Lower leg skin (tissue), 4 donors: Measurements from ENCODE around the gene CACNA1I. TPM values are rescaled to one million over a fixed set of nuclear protein-coding genes. Genes with fewer than 3 reads are reported as not detected.

Source experiments
- DNase-seq, 2 donors: peaks; one replicate each; pipeline ENCODE4 v3.0.0-alpha.2; 2019; ENCODE audit warnings: low spot score in 2 of 2
- H3K4me3 ChIP-seq: fragments of 200-600 bp; sonication (generic); 2 replicates; pipeline ENCODE4 v1.5.1; 2017; ENCODE audit warnings: mild to moderate bottlenecking, low read depth; ENCODE audit not compliant: poor library complexity, severe bottlenecking
- POLR2A ChIP-seq, 2 donors: fragments of 450-650 bp; IDR thresholded peaks; one replicate each; pipeline ENCODE4 v1.6.1; 2016 to 2017; ENCODE audit warnings: antibody characterized with exemption in 2 of 2, mild to moderate bottlenecking in 1 of 2, moderate library complexity in 1 of 2
- WGBS, 2 donors: methylation state at CpG; one replicate each; pipeline ENCODE4 v1.1.5; 2018; 5-methylcytosine and 5-hydroxymethylcytosine counted together
- intact Hi-C: fragments of 100-400 bp; cut with DNase I; formaldehyde crosslinking; loops from one replicate; pipeline ENCODE4 v1.15.0; 2023; ENCODE audit warnings: low total_unique reads
- total RNA-seq, 4 donors: library from RNA; depleted of rRNA; stranded (reverse); fragments of >200 nt; gene quantifications; one replicate each; pipeline ENCODE4 v1.1.0, GENCODE V29; 2016
- TF ChIP-seq, protein P1 (sequence below), 3 donors: fragments of 450-650 bp; IDR thresholded peaks; one replicate each; pipeline ENCODE4 v1.5.1; 2016; ENCODE audit warnings: antibody characterized with exemption in 3 of 3, mild to moderate bottlenecking in 3 of 3, moderate library complexity in 2 of 3

The CACNA1I gene
- total RNA-seq, 4 donors from 2014 or later, result 0.13 to 0.27 (median 0.21) TPM

DNA sequence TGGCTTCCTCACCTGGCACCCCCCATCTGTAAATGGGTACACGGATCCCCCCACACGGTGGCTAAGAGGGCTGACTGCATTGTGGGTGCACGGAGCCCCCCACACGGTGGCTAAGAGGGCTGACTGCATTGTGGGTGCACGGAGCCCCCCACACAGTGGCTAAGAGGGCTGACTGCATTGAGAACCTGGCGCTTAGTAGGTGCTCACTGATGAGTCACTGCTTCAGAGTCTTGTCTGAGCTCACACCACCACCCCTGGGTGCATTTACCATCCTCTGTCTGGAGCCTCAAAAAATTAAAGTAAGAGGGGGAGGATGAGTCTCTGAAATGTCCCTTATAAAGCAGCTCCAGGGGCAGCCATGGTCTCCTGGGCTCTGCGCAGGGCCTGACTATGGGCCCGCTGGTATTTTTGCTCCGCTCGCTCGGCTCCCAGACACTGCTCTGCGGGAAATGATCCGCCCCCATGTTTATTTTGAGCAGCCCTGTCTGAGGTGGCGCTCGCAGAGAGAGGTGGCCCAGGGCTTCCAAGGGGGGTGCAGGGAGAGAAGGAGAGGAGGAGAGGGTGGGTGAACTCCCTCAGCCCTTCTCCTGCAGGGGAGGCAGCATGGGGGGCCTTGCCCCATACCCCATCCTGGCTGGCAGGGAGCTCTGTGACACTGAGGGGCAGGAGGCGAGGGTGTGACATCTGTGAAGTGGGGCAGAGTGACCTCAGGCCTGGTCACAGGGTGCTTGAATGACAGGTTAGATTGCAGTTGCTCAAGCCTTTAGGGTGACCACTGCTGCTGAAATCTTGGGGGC lies 82.6 kb downstream of the CACNA1I start:
- DNase-seq, result no peak
- no peak overlapping the region for H3K4me3 ChIP-seq
- intact Hi-C loops, result no loop called here
- TF ChIP-seq POLR2A (IDR thresholded peaks at IDR 0.05), result no peak
- TF ChIP-seq, protein P1, sequence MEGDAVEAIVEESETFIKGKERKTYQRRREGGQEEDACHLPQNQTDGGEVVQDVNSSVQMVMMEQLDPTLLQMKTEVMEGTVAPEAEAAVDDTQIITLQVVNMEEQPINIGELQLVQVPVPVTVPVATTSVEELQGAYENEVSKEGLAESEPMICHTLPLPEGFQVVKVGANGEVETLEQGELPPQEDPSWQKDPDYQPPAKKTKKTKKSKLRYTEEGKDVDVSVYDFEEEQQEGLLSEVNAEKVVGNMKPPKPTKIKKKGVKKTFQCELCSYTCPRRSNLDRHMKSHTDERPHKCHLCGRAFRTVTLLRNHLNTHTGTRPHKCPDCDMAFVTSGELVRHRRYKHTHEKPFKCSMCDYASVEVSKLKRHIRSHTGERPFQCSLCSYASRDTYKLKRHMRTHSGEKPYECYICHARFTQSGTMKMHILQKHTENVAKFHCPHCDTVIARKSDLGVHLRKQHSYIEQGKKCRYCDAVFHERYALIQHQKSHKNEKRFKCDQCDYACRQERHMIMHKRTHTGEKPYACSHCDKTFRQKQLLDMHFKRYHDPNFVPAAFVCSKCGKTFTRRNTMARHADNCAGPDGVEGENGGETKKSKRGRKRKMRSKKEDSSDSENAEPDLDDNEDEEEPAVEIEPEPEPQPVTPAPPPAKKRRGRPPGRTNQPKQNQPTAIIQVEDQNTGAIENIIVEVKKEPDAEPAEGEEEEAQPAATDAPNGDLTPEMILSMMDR (IDR thresholded peaks at IDR 0.05), result no peak
- WGBS, 2 donors, result 80 to 83% methylated on average over 16 of the region's 16 CpGs

GRCh38 chr22:39653787-39654077 lies 83.2 kb downstream of the CACNA1I start:
- no peak overlapping the region for H3K4me3 ChIP-seq
- TF ChIP-seq, protein P1 (IDR thresholded peaks at IDR 0.05), result no peak
- no peak for TF ChIP-seq POLR2A (IDR thresholded peaks at IDR 0.05)
- WGBS, 2 donors, result 68 to 88% methylated on average over 2 to 3 of the region's 3 CpGs
- DNase-seq, result no peak
- intact Hi-C loops, result no loop called here

GRCh38 chr22:39654131-39654926 lies 83.8 kb downstream of the CACNA1I start:
- intact Hi-C loops, result no loop called here
- no peak for DNase-seq
- H3K4me3 ChIP-seq, result no peak overlapping the region
- WGBS, 2 donors, result 90 to 92% methylated on average over 10 of the region's 10 CpGs
- TF ChIP-seq, protein P1 (IDR thresholded peaks at IDR 0.05), result no peak
- TF ChIP-seq POLR2A (IDR thresholded peaks at IDR 0.05), result no peak

- TF ChIP-seq, protein P1 (IDR thresholded peaks at IDR 0.05), result no peak
- TF ChIP-seq POLR2A (IDR thresholded peaks at IDR 0.05), result no peak
- intact Hi-C loops, result no loop called here
Measured at GRCh38 chr22:39655004-39655579, 84.5 kb downstream of the CACNA1I start.

GRCh38 chr22:39655831-39656230 lies 85.3 kb downstream of the CACNA1I start:
- intact Hi-C loops, result no loop called here
- TF ChIP-seq POLR2A (IDR thresholded peaks at IDR 0.05), result no peak
- TF ChIP-seq, protein P1 (IDR thresholded peaks at IDR 0.05), result no peak
- DNase-seq, result no peak
- no peak overlapping the region for H3K4me3 ChIP-seq
- WGBS, 2 donors, result 34 to 46% methylated on average over 15 of the region's 15 CpGs

More at GRCh38 chr22:39655004-39655579, 84.5 kb downstream of the CACNA1I start:
- WGBS, 2 donors, result 55 to 72% methylated on average over 8 of the region's 8 CpGs
- no peak overlapping the region for H3K4me3 ChIP-seq
- no peak for DNase-seq
